HG02588 (cell line): ENCODE data around the gene AGBL1.

Source experiments
- ATAC-seq: cut with Tn5 transposase; IDR thresholded peaks from one replicate; pipeline ENCODE4 v1.9.1; 2021; ENCODE audit warnings: mild to moderate bottlenecking, moderate library complexity; ENCODE audit not compliant: unreplicated experiment

AGBL1 gene

GRCh38 chr15:86162641-86163040 is 83.0 kb downstream of the AGBL1 start:
- no peak for ATAC-seq

DNA sequence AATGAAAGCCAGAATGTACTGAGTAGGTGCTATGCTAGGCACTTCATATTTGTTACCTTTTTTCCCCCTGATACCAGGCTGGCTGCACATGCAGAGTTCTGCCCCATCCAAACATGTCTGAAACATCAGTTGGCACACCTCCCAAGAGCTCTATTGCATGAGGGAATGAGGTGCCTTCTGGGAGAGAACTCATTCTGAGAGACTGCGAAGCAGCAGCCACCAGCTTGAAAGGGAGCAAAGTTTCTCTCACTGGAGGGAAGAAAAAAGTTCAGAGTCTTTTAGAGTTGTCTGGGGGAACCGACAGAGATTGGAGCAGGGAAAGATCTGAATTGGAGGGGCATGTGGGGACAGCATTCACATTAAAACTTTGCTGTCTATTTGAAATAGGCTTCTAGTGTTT is 84.1 kb downstream of the AGBL1 start:
- ATAC-seq = no peak

- no peak for ATAC-seq
Observed at GRCh38 chr15:86164232-86164898, 84.7 kb downstream of the AGBL1 start.

DNA sequence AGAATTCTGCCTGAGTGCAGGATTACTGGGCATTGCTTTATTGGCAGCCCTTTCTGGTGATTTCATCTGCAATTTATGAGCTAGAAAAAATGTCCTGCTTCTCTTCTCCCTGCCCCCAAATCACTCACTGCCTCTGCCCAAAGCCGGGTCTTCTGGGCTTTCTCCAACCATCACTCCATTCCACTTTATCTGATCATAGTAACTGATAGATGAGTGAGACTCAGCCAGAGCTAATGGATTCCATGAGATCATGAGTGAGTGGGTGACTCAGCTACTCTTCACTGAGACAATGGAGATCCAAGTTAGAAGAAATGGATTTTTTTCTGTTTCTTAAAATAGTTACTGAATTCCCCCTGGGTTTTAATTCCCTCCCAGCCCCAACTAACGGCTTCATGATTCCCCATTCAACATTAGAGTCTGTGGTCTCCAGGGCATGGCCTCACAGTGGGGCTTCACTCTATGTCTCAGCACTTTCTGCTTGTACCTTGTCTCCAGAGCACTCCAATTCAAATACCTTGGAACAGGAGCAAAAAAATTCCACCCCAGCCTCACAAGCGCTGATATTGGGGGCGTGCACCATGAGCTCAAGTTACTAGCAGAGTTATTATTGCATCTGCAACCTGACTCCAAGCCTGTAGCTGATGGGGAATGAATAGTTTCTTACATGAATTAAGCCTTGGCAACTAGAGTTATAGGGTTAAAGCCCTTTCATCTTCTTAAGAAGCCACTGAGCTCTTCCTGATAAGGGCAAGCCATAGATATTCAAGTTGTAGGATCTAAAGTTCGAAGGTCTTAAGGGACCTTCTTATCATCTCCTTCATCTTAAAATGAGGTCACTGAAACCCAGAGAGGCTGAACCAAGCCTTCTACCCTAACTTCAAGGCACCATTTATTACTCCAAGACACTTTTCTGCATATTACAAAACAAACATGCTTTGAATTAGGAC is 85.9 kb downstream of the AGBL1 start:
- ATAC-seq = no peak

DNA sequence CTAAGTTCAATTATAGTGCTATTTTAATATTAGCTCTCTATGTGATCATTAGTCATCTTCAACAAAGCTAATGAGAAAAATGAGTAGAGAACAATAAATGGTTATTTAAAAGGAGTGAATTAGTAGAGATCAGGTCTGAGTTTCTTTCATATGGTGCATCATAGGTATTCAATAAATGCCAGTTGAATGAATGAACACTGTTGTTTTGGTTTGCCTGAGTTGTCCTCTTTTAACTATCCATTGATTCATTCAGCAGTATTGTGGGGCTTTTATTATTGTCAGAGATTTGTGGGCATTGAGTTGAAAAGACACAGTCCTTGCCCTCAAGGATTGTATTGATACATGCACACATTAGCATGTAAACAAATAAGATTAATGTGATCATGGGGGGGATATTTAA is 88.2 kb downstream of the AGBL1 start:
- ATAC-seq = no peak

- no peak for ATAC-seq
Observed at GRCh38 chr15:86178845-86179244, 99.2 kb downstream of the AGBL1 start.

GRCh38 chr15:86183596-86184491 is 104.2 kb downstream of the AGBL1 start:
- ATAC-seq = no peak

- ATAC-seq = no peak
Observed at GRCh38 chr15:86193716-86194380, 114.2 kb downstream of the AGBL1 start.

DNA sequence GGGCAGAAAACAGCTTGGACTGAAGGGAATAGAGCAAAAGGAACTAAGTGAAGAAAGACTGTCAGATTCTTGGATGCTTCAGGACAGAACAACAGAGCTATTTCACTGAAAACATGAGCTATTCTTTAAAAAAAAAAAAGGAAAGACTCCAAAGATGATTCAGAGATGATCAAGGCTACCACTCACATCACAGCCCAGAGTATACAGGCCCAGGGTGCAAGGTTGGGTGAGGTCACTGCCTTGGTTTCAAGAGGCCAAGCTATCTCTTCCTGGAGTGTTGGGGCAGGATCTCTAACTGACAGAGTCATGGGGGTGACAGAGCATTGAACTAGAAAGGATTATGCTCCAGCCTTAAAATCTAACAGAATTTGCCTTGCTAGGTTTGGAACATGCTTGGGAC is 118.1 kb downstream of the AGBL1 start:
- no peak for ATAC-seq

DNA sequence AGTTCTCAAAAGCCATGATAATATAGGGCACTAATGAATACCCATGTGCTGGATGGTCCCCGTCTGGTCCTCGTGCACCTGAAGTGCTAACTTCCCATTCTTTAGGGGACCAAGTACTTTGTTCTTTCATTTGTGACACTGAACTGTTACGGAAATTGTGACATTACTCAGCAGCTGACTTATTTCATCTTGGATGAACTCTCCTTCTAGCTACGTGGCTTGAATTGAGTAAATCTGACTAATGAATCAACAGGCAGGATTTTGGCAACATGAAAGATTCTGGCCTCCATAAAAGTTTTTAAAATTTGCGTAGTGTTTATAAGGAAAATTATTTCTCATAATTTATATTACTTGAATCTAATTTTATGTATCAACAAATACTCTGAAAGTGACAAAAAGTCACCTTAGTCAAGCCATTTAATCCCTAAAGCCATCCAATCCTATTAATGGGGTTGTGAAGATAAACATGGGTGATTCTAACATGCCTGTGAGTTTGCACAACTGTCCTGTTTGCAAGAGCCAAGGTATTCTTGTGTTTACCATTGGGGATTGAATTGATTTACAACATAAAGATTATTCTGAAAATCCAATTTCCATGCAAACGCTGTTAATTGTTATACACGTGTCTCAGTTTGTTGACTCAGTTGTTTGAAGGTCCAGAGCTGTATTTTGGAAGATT is 119.9 kb downstream of the AGBL1 start:
- ATAC-seq = no peak

GRCh38 chr15:86201313-86202008 is 121.8 kb downstream of the AGBL1 start:
- no peak for ATAC-seq

DNA sequence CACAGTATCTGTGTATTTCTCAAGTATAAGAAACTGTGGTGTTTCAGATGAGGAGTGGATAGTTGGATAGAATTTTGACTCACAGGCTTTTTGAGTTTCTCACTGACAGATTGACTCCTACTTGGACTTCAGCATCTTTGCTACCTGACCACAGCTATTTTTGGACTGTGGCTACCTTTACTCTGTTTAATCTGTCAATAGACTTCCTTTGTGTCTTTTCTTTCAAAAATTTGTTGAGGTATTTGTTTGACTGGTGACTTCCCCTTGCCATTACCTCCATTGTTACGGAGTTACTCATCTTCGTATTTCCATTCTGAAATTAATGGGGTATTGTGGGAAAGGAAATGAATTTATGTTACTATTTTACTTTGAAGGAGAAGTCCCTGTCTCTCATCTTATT is 123.8 kb downstream of the AGBL1 start:
- ATAC-seq = no peak

DNA sequence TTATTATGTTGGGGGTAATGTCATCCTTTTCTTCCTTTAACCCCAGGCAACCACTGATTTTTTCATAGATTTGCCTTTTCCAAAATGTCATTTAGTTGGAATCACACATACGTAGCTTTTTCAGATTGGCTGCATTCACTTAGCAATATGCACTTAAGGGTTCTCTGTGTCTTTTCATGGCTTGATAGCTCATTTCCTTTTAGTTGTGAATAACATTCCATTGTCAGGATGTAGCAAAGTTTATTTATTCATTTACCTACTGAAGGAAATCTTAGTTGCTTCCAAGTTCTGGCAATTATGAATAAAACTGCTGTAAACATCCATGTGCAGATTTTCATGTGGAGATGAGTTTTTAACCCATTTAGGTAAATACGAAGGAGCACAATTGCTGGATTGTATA is 125.4 kb downstream of the AGBL1 start:
- ATAC-seq = no peak

- no peak for ATAC-seq
Observed at GRCh38 chr15:86213420-86213819, 133.7 kb downstream of the AGBL1 start.

DNA sequence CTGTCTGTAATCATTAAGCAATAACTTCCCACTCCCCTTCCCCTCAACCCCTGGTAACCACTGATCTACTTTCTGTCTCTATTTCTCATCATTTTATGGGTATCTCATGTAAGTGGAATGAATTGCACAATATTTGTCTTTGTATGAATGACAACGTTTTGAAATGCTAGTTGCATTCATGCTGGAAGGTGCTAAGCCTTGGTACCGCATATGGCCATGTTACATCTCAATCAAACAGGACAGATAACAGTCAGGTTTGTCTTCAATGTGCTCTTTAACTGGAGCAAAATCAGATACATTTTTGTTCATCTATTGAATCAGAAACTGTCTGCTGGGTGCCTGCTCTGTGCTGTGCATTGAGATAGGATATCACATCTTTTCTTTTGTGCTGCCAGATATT is 134.2 kb downstream of the AGBL1 start:
- ATAC-seq = no peak

DNA sequence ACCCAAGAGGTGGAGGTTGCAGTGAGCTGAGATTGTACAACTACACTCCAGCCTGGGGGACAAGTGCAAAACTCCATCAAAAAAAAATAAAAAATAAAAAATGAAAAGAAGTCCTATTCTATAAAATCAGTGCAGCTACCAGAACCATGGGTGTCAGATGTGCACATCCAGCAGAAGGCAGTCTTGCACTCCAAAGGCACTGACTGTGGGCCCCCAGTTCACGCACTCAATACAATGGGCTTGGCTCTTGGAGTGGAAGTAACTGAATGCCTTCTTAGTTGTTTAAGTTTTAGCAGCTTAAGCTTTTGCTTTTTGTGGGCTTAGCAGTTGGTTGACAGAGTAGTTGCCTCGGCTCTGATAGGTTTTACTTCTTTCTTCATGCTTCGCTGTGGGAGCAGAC is 141.4 kb downstream of the AGBL1 start:
- ATAC-seq = no peak

GRCh38 chr15:86229306-86229705 is 149.6 kb downstream of the AGBL1 start:
- no peak for ATAC-seq

DNA sequence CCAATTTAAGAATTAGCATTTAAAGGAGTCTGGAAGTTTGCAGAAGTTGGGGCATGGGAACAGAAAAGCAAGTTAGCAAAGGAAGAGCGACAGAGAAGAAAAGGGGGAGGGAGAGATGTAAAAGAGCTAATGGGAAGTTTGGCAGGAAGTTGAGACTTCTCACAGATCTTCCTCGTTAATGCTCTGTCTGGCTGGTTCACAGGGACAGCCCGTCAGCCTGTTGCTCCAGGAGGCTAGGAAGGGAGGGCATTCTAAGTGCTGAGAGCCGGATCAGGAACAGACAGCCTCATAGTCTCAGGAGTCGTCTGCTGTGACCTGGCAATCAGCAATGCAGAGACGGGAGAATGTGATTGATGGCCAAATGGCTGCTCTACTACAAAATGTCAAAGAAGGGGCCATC is 150.3 kb downstream of the AGBL1 start:
- ATAC-seq = no peak

DNA sequence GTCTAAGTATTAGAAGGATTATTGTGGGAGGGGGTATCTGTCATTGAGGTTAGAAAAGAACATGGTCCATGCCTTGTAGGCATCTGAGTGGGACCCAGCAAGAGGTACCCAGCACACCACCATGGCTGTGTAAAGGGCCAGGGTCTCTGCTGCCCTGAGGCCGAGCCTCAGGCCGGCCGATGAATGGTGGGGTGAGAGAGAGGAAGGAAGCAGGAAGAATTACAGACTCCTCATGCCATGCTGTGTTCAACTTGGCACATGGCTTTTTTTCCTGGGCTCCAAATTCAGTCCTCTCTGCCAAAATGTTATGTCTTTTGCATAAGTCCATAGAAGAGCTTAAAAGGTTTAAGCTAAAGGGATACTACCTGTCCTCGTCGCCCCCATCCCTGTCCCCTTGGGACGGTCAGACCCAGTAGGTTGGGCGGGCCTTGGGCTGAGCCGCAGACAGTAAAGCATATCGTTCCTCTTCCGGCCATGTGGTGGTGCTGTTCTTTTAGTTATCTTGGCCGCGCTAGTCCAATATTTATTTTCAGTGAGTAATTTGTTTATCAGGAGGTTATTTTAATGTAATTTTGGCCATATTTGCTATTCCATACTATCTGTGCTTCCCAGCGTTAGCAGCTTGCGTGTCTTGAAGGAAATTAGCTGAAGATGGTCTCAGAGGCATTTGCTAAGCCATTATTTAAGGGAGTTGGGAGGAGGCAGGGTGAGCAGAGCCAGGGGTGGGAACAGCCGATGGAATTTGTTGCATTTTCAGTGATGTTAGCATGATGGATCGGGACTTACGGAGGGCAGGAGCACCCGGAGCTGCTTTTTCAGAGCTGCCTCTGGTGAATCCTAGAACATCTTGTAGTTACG is 152.4 kb downstream of the AGBL1 start:
- ATAC-seq = peak; percentile 57
